ENCODE data around the gene RINL.

DNA sequence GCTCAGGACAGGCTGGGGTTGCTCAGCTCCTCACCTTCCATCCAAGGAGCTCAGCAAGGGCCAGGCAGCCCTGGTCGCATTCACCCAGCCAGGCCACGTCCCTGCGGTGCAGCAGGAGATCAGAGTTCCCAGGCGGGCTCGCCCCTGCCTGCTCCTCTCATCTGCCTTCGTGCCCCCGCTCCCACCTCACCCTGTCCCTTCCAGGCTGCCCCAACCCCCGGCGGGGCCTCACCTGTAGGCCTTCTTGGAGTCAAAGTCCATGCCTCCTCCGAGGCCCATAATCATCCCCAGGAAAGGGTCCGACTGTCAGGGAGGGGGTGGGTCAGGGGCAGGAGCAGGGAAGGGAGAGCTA lies 1.3 kb upstream of the RINL start:
- no peak for TF ChIP-seq POLR2AphosphoS5 (IDR thresholded peaks at IDR 0.05)
- TF ChIP-seq, protein P1, sequence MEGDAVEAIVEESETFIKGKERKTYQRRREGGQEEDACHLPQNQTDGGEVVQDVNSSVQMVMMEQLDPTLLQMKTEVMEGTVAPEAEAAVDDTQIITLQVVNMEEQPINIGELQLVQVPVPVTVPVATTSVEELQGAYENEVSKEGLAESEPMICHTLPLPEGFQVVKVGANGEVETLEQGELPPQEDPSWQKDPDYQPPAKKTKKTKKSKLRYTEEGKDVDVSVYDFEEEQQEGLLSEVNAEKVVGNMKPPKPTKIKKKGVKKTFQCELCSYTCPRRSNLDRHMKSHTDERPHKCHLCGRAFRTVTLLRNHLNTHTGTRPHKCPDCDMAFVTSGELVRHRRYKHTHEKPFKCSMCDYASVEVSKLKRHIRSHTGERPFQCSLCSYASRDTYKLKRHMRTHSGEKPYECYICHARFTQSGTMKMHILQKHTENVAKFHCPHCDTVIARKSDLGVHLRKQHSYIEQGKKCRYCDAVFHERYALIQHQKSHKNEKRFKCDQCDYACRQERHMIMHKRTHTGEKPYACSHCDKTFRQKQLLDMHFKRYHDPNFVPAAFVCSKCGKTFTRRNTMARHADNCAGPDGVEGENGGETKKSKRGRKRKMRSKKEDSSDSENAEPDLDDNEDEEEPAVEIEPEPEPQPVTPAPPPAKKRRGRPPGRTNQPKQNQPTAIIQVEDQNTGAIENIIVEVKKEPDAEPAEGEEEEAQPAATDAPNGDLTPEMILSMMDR (IDR thresholded peaks at IDR 0.05), result no peak
- no peak for TF ChIP-seq POLR2A (IDR thresholded peaks at IDR 0.05; ENCODE audit: low read depth)
- TF ChIP-seq EP300 (IDR thresholded peaks at IDR 0.05), result no peak

Measured in esophagus muscularis mucosa (tissue), 4 donors.